Transverse colon (tissue), 4 donors: ENCODE data around the gene ABCF1. TPM values are rescaled to one million over a fixed set of nuclear protein-coding genes. Genes with fewer than 3 reads are reported as not detected.

Experiments
- DNase-seq: peaks from one replicate; pipeline ENCODE4 v3.0.0-alpha.2; 2019
- H3K27ac ChIP-seq, 4 donors: fragments of 200-600 bp; sonication (generic); 2 replicates each; pipeline ENCODE4 v1.5.1; 2016 to 2018; ENCODE audit warnings: inconsistent platforms in 4 of 4
- H3K27me3 ChIP-seq: fragments of 200-600 bp; sonication (generic); 2 replicates; pipeline ENCODE4 v1.5.1; 2017; ENCODE audit warnings: inconsistent platforms
- H3K36me3 ChIP-seq, 4 donors: fragments of 200-600 bp; sonication (generic); 2 replicates each; pipeline ENCODE4 v1.5.1; 2017 to 2019; ENCODE audit warnings: inconsistent platforms in 4 of 4
- H3K4me1 ChIP-seq, 4 donors: fragments of 200-600 bp; sonication (generic); 2 replicates each; pipeline ENCODE4 v1.5.1; 2017 to 2020; ENCODE audit warnings: inconsistent platforms in 4 of 4
- H3K4me3 ChIP-seq, 4 donors: fragments of 200-600 bp; sonication (generic); 1 replicate in 1 of 4; 2 replicates in 3 of 4; pipeline versions ENCODE4 v1.5.1 to v1.6.1; 2017 to 2019; ENCODE audit warnings: inconsistent platforms in 4 of 4
- H3K9me3 ChIP-seq, 2 donors: fragments of 200-600 bp; sonication (generic); 2 replicates each; pipeline ENCODE4 v1.5.1; 2017 to 2019; ENCODE audit warnings: inconsistent platforms in 2 of 2
- CTCF ChIP-seq, 5 experiments: fragments of 200-600 bp in 3 of 5; fragments of 450-650 bp in 2 of 5; sonication (generic) in 3 of 5; IDR thresholded peaks; 1 replicate in 2 of 5; 2 replicates in 3 of 5; pipeline ENCODE4 v1.5.1; 2016 to 2017; ENCODE audit warnings: antibody characterized with exemption in 5 of 5, inconsistent platforms in 3 of 5, mild to moderate bottlenecking in 2 of 5, moderate library complexity in 1 of 5
- EP300 ChIP-seq: sonication (generic); formaldehyde crosslinking; IDR thresholded peaks from one replicate; pipeline ENCODE4 v1.6.1; 2017; ENCODE audit warnings: antibody characterized with exemption, low read depth
- POLR2A ChIP-seq: fragments of 450-650 bp; IDR thresholded peaks from one replicate; pipeline ENCODE4 v1.6.1; 2016; ENCODE audit warnings: antibody characterized with exemption, mild to moderate bottlenecking, moderate library complexity
- POLR2AphosphoS5 ChIP-seq, 3 donors: sonication (generic); formaldehyde crosslinking; IDR thresholded peaks; one replicate each; pipeline ENCODE4 v1.6.1; 2016; ENCODE audit warnings: antibody characterized with exemption in 3 of 3
- WGBS, 2 donors: methylation state at CpG; one replicate each; pipeline ENCODE4 v1.1.5; 2018; ENCODE audit warnings: low coverage in 1 of 2; 5-methylcytosine and 5-hydroxymethylcytosine counted together
- in situ Hi-C, 4 donors: fragments of 200-750 bp; cut with MboI; loops; one replicate each; pipeline versions ENCODE4 v1.15.0 to v1.15.1; 2017; ENCODE audit warnings: low sequenced_read_pairs in 3 of 4, low pct_ligation_motif_present in 1 of 4, low pct_unique_long_range_greater_than_20kb in 1 of 4
- intact Hi-C: fragments of 100-400 bp; cut with DNase I; formaldehyde crosslinking; loops from one replicate; pipeline ENCODE4 v1.15.1; 2023; ENCODE audit warnings: low total_unique reads
- total RNA-seq, 4 donors: library from RNA; depleted of rRNA; stranded (reverse); fragments of >200 nt; gene quantifications; one replicate each; pipeline ENCODE4 v1.1.0, GENCODE V29; 2016

ABCF1 gene
- total RNA-seq, 4 donors from 2014 or later, result 33.0 to 52.0 (median 40.1) TPM

- no peak for DNase-seq
- Histone ChIP-seq H3K4me1 (peaks cover 0 to 23% (median 4%) of the 10 kb centered on the region in 4 donors), H3K36me3 (no peaks in the 10 kb centered on the region), H3K9me3 (no peaks in the 10 kb centered on the region), H3K27me3 (no peaks in the 10 kb centered on the region), H3K27ac (no peak overlapping the region), H3K4me3 (no peak overlapping the region)
- TF ChIP-seq EP300 (no peak), POLR2AphosphoS5 (IDR thresholded peaks at IDR 0.05) (no peak), POLR2A (no peak), CTCF (IDR thresholded peaks at IDR 0.05) (no peak)
- 63 to 94% methylated on average over 3 to 15 of the region's 15 CpGs for WGBS, 2 donors
- in situ Hi-C loops (no loop called here), intact Hi-C loops (loop anchor here (5.0 kb wide), 1 partner anchor 51 kb away; no protein-coding TSS in a partner anchor)
Measured at GRCh38 chr6:30533460-30534294, 37.6 kb upstream of the ABCF1 start.

GRCh38 chr6:30537931-30538330 lies 33.3 kb upstream of the ABCF1 start:
- intact Hi-C loops (no loop called here), in situ Hi-C loops (loop anchor here in 2 of 4 donors (5.0 kb wide), 1 partner anchor 56 kb away; no protein-coding TSS in a partner anchor)
- DNase-seq, result no peak
- no peak for TF ChIP-seq CTCF (IDR thresholded peaks at IDR 0.05)
- no peak for TF ChIP-seq POLR2AphosphoS5 (IDR thresholded peaks at IDR 0.05)
- no peak for TF ChIP-seq EP300
- no peak for TF ChIP-seq POLR2A
- H3K9me3 ChIP-seq, result no peaks in the 10 kb centered on the region
- no peak overlapping the region for H3K4me3 ChIP-seq
- 68 to 91% methylated on average over 3 of the region's 3 CpGs for WGBS, 2 donors
- no peak overlapping the region for H3K27ac ChIP-seq
- no peaks in the 10 kb centered on the region for H3K27me3 ChIP-seq
- peaks cover 0 to 8% (median 6%) of the 10 kb centered on the region in 4 donors for H3K4me1 ChIP-seq
- no peaks in the 10 kb centered on the region for H3K36me3 ChIP-seq

GRCh38 chr6:30541515-30542403 lies 29.5 kb upstream of the ABCF1 start:
- H3K27ac ChIP-seq, result peak overlapping the region in 3 of 4 donors; percentile 27 to 35 (median 34)
- peaks cover 0 to 10% (median 6%) of the 10 kb centered on the region in 4 donors for H3K4me1 ChIP-seq
- TF ChIP-seq POLR2AphosphoS5 (IDR thresholded peaks at IDR 0.05) (peak in 1 of 3 donors; percentile 27), POLR2A (no peak), EP300 (no peak), CTCF (IDR thresholded peaks at IDR 0.05) (peak; percentile 94 to 98 (median 97))
- peak overlapping the region in 3 of 4 donors; percentile 10 to 38 (median 22) for H3K4me3 ChIP-seq
- H3K36me3 ChIP-seq, result peaks cover 0 to 6% (median 1%) of the 10 kb centered on the region in 4 donors
- no peaks in the 10 kb centered on the region for H3K27me3 ChIP-seq
- no peaks in the 10 kb centered on the region for H3K9me3 ChIP-seq
- in situ Hi-C loops (no loop called here), intact Hi-C loops (no loop called here)
- WGBS, 2 donors, result 12 to 16% methylated on average over 18 to 23 of the region's 23 CpGs
- peak; percentile 82 for DNase-seq

GRCh38 chr6:30542404-30542725 lies 28.9 kb upstream of the ABCF1 start:
- H3K4me3 ChIP-seq, result peak overlapping the region in 1 of 4 donors; percentile 38
- intact Hi-C loops, result no loop called here
- TF ChIP-seq POLR2AphosphoS5 (IDR thresholded peaks at IDR 0.05) (no peak), POLR2A (no peak)
- WGBS, 2 donors, result 8 to 15% methylated on average over 4 of the region's 4 CpGs
- H3K9me3 ChIP-seq, result no peaks in the 10 kb centered on the region
- peak overlapping the region in 3 of 4 donors; percentile 4 to 35 (median 5) for H3K27ac ChIP-seq
- H3K27me3 ChIP-seq, result no peaks in the 10 kb centered on the region
- peaks cover 0 to 10% (median 6%) of the 10 kb centered on the region in 4 donors for H3K4me1 ChIP-seq
- in situ Hi-C loops, result no loop called here
- peaks cover 0 to 12% (median 4%) of the 10 kb centered on the region in 4 donors for H3K36me3 ChIP-seq
- no peak for DNase-seq
